ES-I3 (cell line): ENCODE measurements around the gene DEPP1.
A peak's percentile ranks its signal among the peaks of the same experiment; 100 is the strongest.

Source experiments
- H3K36me3 ChIP-seq: 2 replicates; pipeline ENCODE4 v1.6.1; 2013; ENCODE audit warnings: mild to moderate bottlenecking, low read length, control low read depth, moderate library complexity; ENCODE audit not compliant: insufficient read depth
- H3K4me1 ChIP-seq: 2 replicates; pipeline ENCODE4 v1.6.1; 2013; ENCODE audit warnings: mild to moderate bottlenecking, control low read depth, low read length; ENCODE audit not compliant: insufficient read depth
- H3K9ac ChIP-seq: 2 replicates; pipeline ENCODE4 v1.6.1; 2013; ENCODE audit warnings: low read depth, mild to moderate bottlenecking, low read length, moderate library complexity
- H3K9me3 ChIP-seq: 2 replicates; pipeline ENCODE4 v1.6.1; 2013; ENCODE audit warnings: mild to moderate bottlenecking, low read length, moderate library complexity; ENCODE audit not compliant: control insufficient read depth, insufficient read depth

Gene DEPP1

GRCh38 chr10:44968500-44969400 lies 9.9 kb downstream of the DEPP1 start:
- Histone ChIP-seq H3K9ac (no peak overlapping the region), H3K4me1 (peaks cover 39% of the 10 kb centered on the region)

DNA sequence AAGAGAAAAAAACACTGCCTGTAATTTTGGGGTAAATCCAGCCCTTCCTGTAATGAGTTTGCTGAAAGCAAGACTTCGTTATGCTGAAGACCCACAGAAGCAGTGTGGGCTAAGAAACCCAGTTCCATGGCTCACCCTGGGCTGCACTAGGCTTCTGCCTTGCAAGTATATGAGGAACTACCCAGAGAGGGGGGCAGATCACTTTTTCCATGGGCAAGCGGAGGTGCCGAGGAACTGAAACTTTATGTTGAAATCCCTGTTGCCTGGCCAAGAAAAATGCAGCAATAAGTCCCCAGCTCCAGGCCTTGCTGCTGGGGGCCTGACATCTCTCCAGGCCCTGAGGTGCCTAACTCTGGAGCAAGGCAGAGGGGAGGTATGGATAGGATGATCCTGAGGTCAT lies 10.5 kb downstream of the DEPP1 start:
- Histone ChIP-seq H3K9ac (no peak overlapping the region), H3K4me1 (peaks cover 38% of the 10 kb centered on the region), H3K36me3 (no peaks in the 10 kb centered on the region), H3K9me3 (no peaks in the 10 kb centered on the region)

More at GRCh38 chr10:44968500-44969400, 9.9 kb downstream of the DEPP1 start:
- H3K9me3 ChIP-seq, result no peaks in the 10 kb centered on the region
- no peaks in the 10 kb centered on the region for H3K36me3 ChIP-seq

GRCh38 chr10:44967616-44968015 lies 11.0 kb downstream of the DEPP1 start:
- H3K9me3 ChIP-seq, result no peaks in the 10 kb centered on the region
- H3K36me3 ChIP-seq, result no peaks in the 10 kb centered on the region
- H3K9ac ChIP-seq, result no peak overlapping the region
- H3K4me1 ChIP-seq, result peaks cover 38% of the 10 kb centered on the region

- Histone ChIP-seq H3K9me3 (no peaks in the 10 kb centered on the region), H3K9ac (no peak overlapping the region), H3K4me1 (peaks cover 38% of the 10 kb centered on the region), H3K36me3 (no peaks in the 10 kb centered on the region)
These were observed 11.6 kb downstream of the DEPP1 start for GRCh38 chr10:44966816-44967509.

DNA sequence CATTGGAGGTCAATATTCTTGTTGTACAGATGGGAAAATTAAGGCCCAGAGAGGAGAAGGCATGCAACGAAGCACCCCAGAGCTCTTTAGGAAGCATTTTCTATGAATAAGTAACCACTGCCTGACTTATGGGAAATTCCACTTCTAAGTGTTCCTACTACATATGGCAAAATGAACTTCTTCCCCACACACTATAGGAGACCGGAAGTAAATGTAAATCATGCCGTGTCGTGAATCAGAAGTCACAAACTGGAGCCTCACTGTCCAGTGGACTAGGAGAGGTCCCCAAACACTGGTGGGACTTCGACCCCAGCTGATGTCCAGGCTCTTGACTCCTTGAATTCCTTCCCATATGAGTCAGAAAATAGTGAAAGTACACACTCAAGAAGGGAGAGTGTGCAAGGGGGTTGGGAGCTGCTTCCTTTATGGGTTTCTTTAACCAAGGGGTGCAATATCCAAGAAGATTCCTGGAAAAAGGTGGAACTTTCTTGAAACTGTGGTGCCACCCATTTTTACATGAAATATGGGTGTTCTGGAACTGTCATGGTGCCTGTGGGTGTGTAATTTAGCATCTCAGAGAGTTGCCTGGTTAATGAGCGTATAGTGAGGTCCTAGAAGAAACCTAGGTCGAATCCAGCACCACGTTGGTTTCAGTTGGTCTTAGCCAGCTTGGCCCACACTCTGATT lies 12.3 kb downstream of the DEPP1 start:
- Histone ChIP-seq H3K36me3 (no peaks in the 10 kb centered on the region), H3K9me3 (no peaks in the 10 kb centered on the region), H3K9ac (no peak overlapping the region), H3K4me1 (peaks cover 38% of the 10 kb centered on the region)

GRCh38 chr10:44965651-44966097 lies 12.9 kb downstream of the DEPP1 start:
- H3K36me3 ChIP-seq, result no peaks in the 10 kb centered on the region
- peaks cover 38% of the 10 kb centered on the region for H3K4me1 ChIP-seq
- H3K9ac ChIP-seq, result no peak overlapping the region
- H3K9me3 ChIP-seq, result no peaks in the 10 kb centered on the region

GRCh38 chr10:44965104-44965503 lies 13.5 kb downstream of the DEPP1 start:
- Histone ChIP-seq H3K9ac (no peak overlapping the region), H3K4me1 (peaks cover 38% of the 10 kb centered on the region), H3K36me3 (no peaks in the 10 kb centered on the region), H3K9me3 (no peaks in the 10 kb centered on the region)

DNA sequence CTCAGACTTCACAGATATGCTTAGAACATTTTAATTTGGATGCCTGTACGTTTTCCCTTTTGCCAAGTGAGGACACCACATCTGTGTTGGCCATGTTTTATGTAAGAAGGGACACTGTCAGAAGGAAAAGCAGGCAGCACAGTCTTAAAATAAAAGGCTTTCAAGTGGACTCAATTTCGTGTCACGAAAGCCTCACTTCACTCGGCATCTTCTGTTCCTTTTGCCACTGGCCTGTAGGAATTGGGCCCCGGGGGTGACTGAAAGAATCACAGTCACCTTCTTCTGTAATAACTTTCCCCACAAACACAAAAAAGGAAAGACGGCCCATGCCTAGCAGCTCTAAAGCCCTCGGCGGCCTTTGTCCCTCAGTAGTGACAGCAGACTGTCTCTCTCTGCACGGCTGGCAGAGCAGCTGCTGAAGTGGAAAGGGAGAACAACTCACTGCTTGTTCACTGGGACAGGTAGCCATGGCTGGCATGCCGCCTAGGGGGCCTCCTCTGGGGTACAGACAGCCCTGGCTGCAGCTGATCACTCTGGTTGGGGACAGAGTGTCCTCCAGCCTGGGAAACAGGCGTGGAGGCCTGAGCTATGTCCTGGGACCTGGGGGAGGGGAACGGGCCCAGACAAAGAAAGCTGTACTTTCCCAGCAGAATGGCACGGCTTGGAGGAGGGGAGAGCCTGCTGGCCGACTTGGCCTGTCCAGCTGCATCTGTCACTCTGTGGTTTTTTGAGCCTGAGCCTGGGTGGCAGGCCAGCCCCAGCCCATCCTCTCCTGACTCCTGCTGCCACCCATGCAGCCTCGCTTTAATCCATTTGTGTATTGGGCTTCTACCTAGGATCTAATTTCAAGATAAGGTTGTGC lies 14.6 kb downstream of the DEPP1 start:
- Histone ChIP-seq H3K36me3 (no peaks in the 10 kb centered on the region), H3K9me3 (no peaks in the 10 kb centered on the region), H3K4me1 (peaks cover 38% of the 10 kb centered on the region), H3K9ac (no peak overlapping the region)

GRCh38 chr10:44962870-44963738 lies 15.5 kb downstream of the DEPP1 start:
- Histone ChIP-seq H3K36me3 (no peaks in the 10 kb centered on the region), H3K9me3 (no peaks in the 10 kb centered on the region), H3K9ac (no peak overlapping the region), H3K4me1 (peaks cover 41% of the 10 kb centered on the region)

GRCh38 chr10:44961931-44962750 lies 16.5 kb downstream of the DEPP1 start:
- H3K36me3 ChIP-seq, result no peaks in the 10 kb centered on the region
- H3K9ac ChIP-seq, result no peak overlapping the region
- H3K4me1 ChIP-seq, result peaks cover 38% of the 10 kb centered on the region
- H3K9me3 ChIP-seq, result no peaks in the 10 kb centered on the region

DNA sequence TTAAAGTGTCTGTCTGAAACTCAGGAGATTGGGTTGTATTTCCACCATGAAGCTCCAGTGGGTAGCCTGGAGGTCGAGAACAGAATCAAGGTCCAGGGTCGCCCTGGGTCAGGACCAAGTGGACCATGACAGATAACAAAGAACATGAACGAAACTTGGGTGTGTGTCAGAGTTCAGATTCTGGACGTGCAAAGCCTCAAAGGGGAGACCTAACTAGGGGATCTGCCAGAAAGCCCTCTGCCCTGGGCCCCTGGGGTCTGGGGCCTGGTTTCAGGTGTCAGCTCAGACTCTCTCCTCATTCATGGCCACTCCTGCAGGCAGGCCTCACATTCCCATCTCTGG lies 17.4 kb downstream of the DEPP1 start:
- H3K4me1 ChIP-seq, result peaks cover 38% of the 10 kb centered on the region
- H3K36me3 ChIP-seq, result no peaks in the 10 kb centered on the region
- no peak overlapping the region for H3K9ac ChIP-seq
- no peaks in the 10 kb centered on the region for H3K9me3 ChIP-seq

GRCh38 chr10:44960482-44961229 lies 18.0 kb downstream of the DEPP1 start:
- peaks cover 33% of the 10 kb centered on the region for H3K4me1 ChIP-seq
- H3K9me3 ChIP-seq, result no peaks in the 10 kb centered on the region
- no peaks in the 10 kb centered on the region for H3K36me3 ChIP-seq
- H3K9ac ChIP-seq, result peak overlapping the region; percentile 58; the same call in 1 of the 2 replicates
